ENCODE results near the gene SIX2.

The SIX2 gene

GRCh38 chr2:45012733-45013132 is 3.5 kb upstream of the SIX2 start:
- ChIA-PET CTCF (no interaction called here), POLR2A (interaction anchor here (0.7 to 1.0 kb wide), 2 partner anchors 13 to 15 kb away, joined by 3 read pairs; no protein-coding TSS in a partner anchor)
- no peak for TF ChIP-seq HDGF (IDR thresholded peaks at IDR 0.05; ENCODE audit: borderline replicate concordance)
- TF ChIP-seq ZNF384 (IDR thresholded peaks at IDR 0.05) = no peak
- TF ChIP-seq CTBP1 (IDR thresholded peaks at IDR 0.05; ENCODE audit: borderline replicate concordance) = no peak
- TF ChIP-seq ELF4 (IDR thresholded peaks at IDR 0.05) = no peak
- no peak for TF ChIP-seq L3MBTL2 (conservative IDR thresholded peaks at IDR 0.05)
- no peak for TF ChIP-seq LEF1 (IDR thresholded peaks at IDR 0.05; ENCODE audit: borderline replicate concordance)
- TF ChIP-seq BHLHE40 (IDR thresholded peaks at IDR 0.05; ENCODE audit: borderline replicate concordance) = no peak
- no peak for TF ChIP-seq FOXK2 (IDR thresholded peaks at IDR 0.05)
- TF ChIP-seq PKNOX1 (IDR thresholded peaks at IDR 0.05) = no peak
- no peak for TF ChIP-seq SP1 (IDR thresholded peaks at IDR 0.05)
- TF ChIP-seq ARNT (IDR thresholded peaks at IDR 0.05) = no peak
- no peak for TF ChIP-seq TARDBP (IDR thresholded peaks at IDR 0.05)
- no peak for DNase-seq (ENCODE audit: extremely low spot score)

GRCh38 chr2:45011621-45012602 is 2.7 kb upstream of the SIX2 start:
- POLR2A ChIA-PET = no interaction called here
- TF ChIP-seq BHLHE40 (IDR thresholded peaks at IDR 0.05; ENCODE audit: borderline replicate concordance) (no peak), SUZ12 (IDR thresholded peaks at IDR 0.05) (no peak), PKNOX1 (IDR thresholded peaks at IDR 0.05) (no peak), FOXA1 (IDR thresholded peaks at IDR 0.05) (no peak), HDGF (IDR thresholded peaks at IDR 0.05; ENCODE audit: borderline replicate concordance) (no peak), ELF4 (IDR thresholded peaks at IDR 0.05) (no peak), ARNT (IDR thresholded peaks at IDR 0.05) (no peak), FOXM1 (IDR thresholded peaks at IDR 0.05; ENCODE audit: borderline replicate concordance) (no peak), ZNF384 (IDR thresholded peaks at IDR 0.05) (no peak), TARDBP (IDR thresholded peaks at IDR 0.05) (no peak)
- DNase-seq (ENCODE audit: extremely low spot score) = no peak
- CTCF ChIA-PET = no interaction called here

- ChIA-PET CTCF (no interaction called here), POLR2A (no interaction called here)
- TF ChIP-seq ELF4 (IDR thresholded peaks at IDR 0.05) (no peak), NFRKB (IDR thresholded peaks at IDR 0.05) (no peak), CTBP1 (IDR thresholded peaks at IDR 0.05; ENCODE audit: borderline replicate concordance) (no peak), L3MBTL2 (conservative IDR thresholded peaks at IDR 0.05) (no peak), PKNOX1 (IDR thresholded peaks at IDR 0.05) (no peak), HDGF (IDR thresholded peaks at IDR 0.05; ENCODE audit: borderline replicate concordance) (no peak), TARDBP (IDR thresholded peaks at IDR 0.05) (no peak), FOXM1 (IDR thresholded peaks at IDR 0.05; ENCODE audit: borderline replicate concordance) (no peak), SP1 (IDR thresholded peaks at IDR 0.05) (no peak), ARNT (IDR thresholded peaks at IDR 0.05) (no peak), FOXA1 (IDR thresholded peaks at IDR 0.05) (no peak), FOXK2 (IDR thresholded peaks at IDR 0.05) (no peak), ZNF384 (IDR thresholded peaks at IDR 0.05) (no peak), SUZ12 (IDR thresholded peaks at IDR 0.05) (no peak), LEF1 (IDR thresholded peaks at IDR 0.05; ENCODE audit: borderline replicate concordance) (no peak), BHLHE40 (IDR thresholded peaks at IDR 0.05; ENCODE audit: borderline replicate concordance) (no peak)
- no peak for DNase-seq (ENCODE audit: extremely low spot score)
These were observed 1.9 kb upstream of the SIX2 start for GRCh38 chr2:45011121-45011520.

- TF ChIP-seq HDGF (IDR thresholded peaks at IDR 0.05; ENCODE audit: borderline replicate concordance) (no peak), PKNOX1 (IDR thresholded peaks at IDR 0.05) (no peak)
- ChIA-PET CTCF (no interaction called here), POLR2A (interaction anchor here (0.7 kb wide), 1 partner anchor 202 kb away, joined by 3 read pairs; no protein-coding TSS in a partner anchor)
- no peak for DNase-seq (ENCODE audit: extremely low spot score)
These were observed 1.4 kb upstream of the SIX2 start for GRCh38 chr2:45010702-45011012.

- POLR2A ChIA-PET = interaction anchor here (0.7 to 1.0 kb wide), 2 partner anchors 39 to 202 kb away, joined by 3 read pairs; no protein-coding TSS in a partner anchor
- peak; percentile 59 for DNase-seq (ENCODE audit: extremely low spot score)
- peak; percentile 83 for TF ChIP-seq L3MBTL2 (conservative IDR thresholded peaks at IDR 0.05)
- TF ChIP-seq BHLHE40 (IDR thresholded peaks at IDR 0.05; ENCODE audit: borderline replicate concordance) = no peak
- CTCF ChIA-PET = no interaction called here
These were observed 863 bp upstream of the SIX2 start for GRCh38 chr2:45009928-45010701.

Data from HEK293T (cell line).